GM12878 (cell line): Measurements from ENCODE around the gene REV3L. TPM values are rescaled to one million over a fixed set of nuclear protein-coding genes. Genes with fewer than 3 reads are reported as not detected.

ENCODE experiments used
- ATAC-seq: fragments of 200-7000 bp; cut with Tn5 transposase; 3 replicates; pipeline ENCODE4 v1.9.1; 2020; ENCODE audit warnings: mild to moderate bottlenecking, moderate library complexity
- BruUV-seq: library from RNA; stranded (reverse); fragments of 400-500 nt; replicated peaks from 2 replicates; lab custom pipeline; 2021; lab: Mats Ljungman, UMichigan
- CTCF ChIA-PET: fragments of 300-600 bp; sonication (Branson Sonifier 250); formaldehyde crosslinking; extraction: SDS; loops from one replicate; lab custom pipeline; 2021; ENCODE audit warnings: inconsistent platforms; lab: Yijun Ruan, JAX
- POLR2A ChIA-PET: fragments of 350-600 bp; formaldehyde crosslinking; extraction: SDS; loops from one replicate; lab custom pipeline; 2021; ENCODE audit warnings: inconsistent platforms; lab: Charles Lee
- RAD21 ChIA-PET: fragments of 300-600 bp; sonication (Branson Sonifier 250); formaldehyde crosslinking; loops from one replicate; lab custom pipeline; 2023; ENCODE audit warnings: antibody characterized with exemption; ENCODE audit not compliant: unreplicated experiment; lab: Charles Lee
- SMC1A ChIA-PET: fragments of 300-600 bp; sonication (Branson Sonifier 250); formaldehyde crosslinking; loops from one replicate; lab custom pipeline; 2023; ENCODE audit not compliant: unreplicated experiment, uncharacterized antibody; lab: Charles Lee
- DNase-seq: peaks from one replicate; pipeline ENCODE4 v3.0.0-alpha.2; 2011; ENCODE audit warnings: low read depth, low spot score
- FAIRE-seq: peaks from 3 replicates; lab custom pipeline; 2011; peaks lifted over from hg19 to GRCh38; lab: Jason Lieb, UNC
- H2AFZ ChIP-seq: 2 replicates; pipeline ENCODE4 v1.6.0; 2011; ENCODE audit warnings: low read depth, low read length, control low read depth; ENCODE audit not compliant: control insufficient read depth
- H3K27ac ChIP-seq: 2 replicates; pipeline ENCODE4 v1.5.1; 2011; ENCODE audit warnings: control low read depth; ENCODE audit not compliant: control insufficient read depth, insufficient read depth
- H3K27me3 ChIP-seq, 2 experiments: replicated peaks in 1 of 2; 2 replicates each; pipeline versions ENCODE4 v1.6.0 to v1.6.1; 2011; ENCODE audit warnings: low read length in 1 of 2; ENCODE audit not compliant: control insufficient read depth in 2 of 2, insufficient read depth in 2 of 2
- H3K36me3 ChIP-seq, 2 experiments: 2 replicates each; pipeline ENCODE4 v1.5.1; 2011; ENCODE audit warnings: low read length in 1 of 2; ENCODE audit not compliant: control insufficient read depth in 2 of 2, insufficient read depth in 2 of 2
- H3K4me1 ChIP-seq: 2 replicates; pipeline ENCODE4 v1.6.1; 2011; ENCODE audit warnings: mild to moderate bottlenecking, low read length, moderate library complexity, mixed read lengths; ENCODE audit not compliant: control insufficient read depth, insufficient read depth
- H3K4me2 ChIP-seq: 2 replicates; pipeline ENCODE4 v1.6.0; 2011; ENCODE audit warnings: control low read depth; ENCODE audit not compliant: control insufficient read depth, insufficient read depth
- H3K4me3 ChIP-seq: fragments of 200-600 bp; sonication (generic); 2 replicates; pipeline ENCODE4 v1.5.1; 2016
- H3K79me2 ChIP-seq: 2 replicates; pipeline ENCODE4 v1.6.0; 2011; ENCODE audit warnings: low read length; ENCODE audit not compliant: control insufficient read depth, insufficient read depth
- H3K9ac ChIP-seq: 2 replicates; pipeline ENCODE4 v1.8.0; 2011; ENCODE audit warnings: low read length, control low read depth, mixed read lengths; ENCODE audit not compliant: control insufficient read depth, insufficient read depth
- H3K9me3 ChIP-seq: replicated peaks from 3 replicates; pipeline ENCODE4 v1.5.1; 2011; ENCODE audit warnings: mild to moderate bottlenecking, low read length; ENCODE audit not compliant: control insufficient read depth, insufficient read depth
- H4K20me1 ChIP-seq: 2 replicates; pipeline ENCODE4 v1.6.0; 2011; ENCODE audit not compliant: control insufficient read depth, insufficient read depth
- BACH1 ChIP-seq: fragments of 450-650 bp; IDR thresholded peaks from 2 replicates; pipeline ENCODE4 v1.6.1; 2017; ENCODE audit warnings: mild to moderate bottlenecking, borderline replicate concordance
- CHD1 ChIP-seq: IDR thresholded peaks from 2 replicates; pipeline ENCODE4 v1.6.1; 2012; ENCODE audit warnings: low read depth, low read length, improper control_type of control experiment
- FOXM1 ChIP-seq: IDR thresholded peaks from 2 replicates; pipeline ENCODE4 v1.6.1; 2012; ENCODE audit warnings: low read depth, mild to moderate bottlenecking, inconsistent platforms, low read length, moderate library complexity
- IKZF2 ChIP-seq, 2 experiments: fragments of 450-650 bp; IDR thresholded peaks; 2 replicates each; pipeline ENCODE4 v1.6.1; 2017; ENCODE audit warnings: mild to moderate bottlenecking in 2 of 2, moderate library complexity in 2 of 2
- NR2C1 ChIP-seq: fragments of 450-650 bp; IDR thresholded peaks from 2 replicates; pipeline ENCODE4 v1.6.1; 2017; ENCODE audit warnings: antibody characterized with exemption, mild to moderate bottlenecking, moderate library complexity
- SP1 ChIP-seq: IDR thresholded peaks from one replicate; pipeline ENCODE4 v1.6.1; 2011; ENCODE audit warnings: low read depth, low read length
- ZNF207 ChIP-seq: fragments of 450-650 bp; IDR thresholded peaks from 2 replicates; pipeline ENCODE4 v1.6.1; 2014; ENCODE audit warnings: antibody characterized with exemption, mild to moderate bottlenecking, borderline replicate concordance
- WGBS: methylation state at CpG from one replicate; pipeline ENCODE4 v1.1.6; 2016; ENCODE audit warnings: low lambda C conversion rate; ENCODE audit not compliant: insufficient replicate concordance, insufficient coverage; ENCODE audit errors: missing lambda C conversion rate; 5-methylcytosine and 5-hydroxymethylcytosine counted together
- in situ Hi-C: fragments of 300-500 bp; cut with MboI; formaldehyde crosslinking; loops from 9 replicates; pipeline ENCODE4 v1.14.3; 2018; ENCODE audit warnings: mixed read lengths
- intact Hi-C: fragments of 100-400 bp; cut with micrococcal nuclease; formaldehyde crosslinking; loops from one replicate; pipeline ENCODE4 v1.14.2; 2022; ENCODE audit not compliant: unreplicated experiment
- polyA plus RNA-seq, 11 experiments: library from polyadenylated mRNA; depleted of rRNA in 4 of 11; unstranded in 6 of 11; stranded (reverse) in 5 of 11; fragments of >200 nt; fragmentation: Nextera tagmentation in 4 of 11; fragmentation: Illumina TruSeq in 1 of 11; extraction: Ambion mirVana in 4 of 11; extraction: Trizol in 1 of 11; gene quantifications; 1 replicate in 1 of 11; 2 replicates in 10 of 11; pipeline versions ENCODE4 v1.2.1 to v1.2.3, GENCODE V29; 2011 to 2016; ENCODE audit warnings: inconsistent platforms in 2 of 11, missing spikeins in 2 of 11, low read depth in 1 of 11
- total RNA-seq, 4 experiments: library from RNA; depleted of rRNA in 3 of 4; stranded (reverse); fragments of >200 nt in 3 of 4; fragmentation: Illumina TruSeq in 1 of 4; extraction: Trizol in 1 of 4; gene quantifications; 2 replicates each; pipeline versions ENCODE4 v1.2.1 to v1.2.3, GENCODE V29; 2013 to 2021
- TF ChIP-seq, protein P1 (sequence below): IDR thresholded peaks from 2 replicates; pipeline ENCODE4 v1.6.1; 2011; ENCODE audit warnings: low read depth, mild to moderate bottlenecking, low read length, moderate library complexity, borderline replicate concordance; ENCODE audit errors: extremely low read depth

The REV3L gene
- total and polyA plus RNA-seq, 10 of the 15 experiments (the other 5 are each of a cell fraction or from before 2014, with no cell fraction given) = 7.6 to 33.6 (median 21.5) TPM

DNA sequence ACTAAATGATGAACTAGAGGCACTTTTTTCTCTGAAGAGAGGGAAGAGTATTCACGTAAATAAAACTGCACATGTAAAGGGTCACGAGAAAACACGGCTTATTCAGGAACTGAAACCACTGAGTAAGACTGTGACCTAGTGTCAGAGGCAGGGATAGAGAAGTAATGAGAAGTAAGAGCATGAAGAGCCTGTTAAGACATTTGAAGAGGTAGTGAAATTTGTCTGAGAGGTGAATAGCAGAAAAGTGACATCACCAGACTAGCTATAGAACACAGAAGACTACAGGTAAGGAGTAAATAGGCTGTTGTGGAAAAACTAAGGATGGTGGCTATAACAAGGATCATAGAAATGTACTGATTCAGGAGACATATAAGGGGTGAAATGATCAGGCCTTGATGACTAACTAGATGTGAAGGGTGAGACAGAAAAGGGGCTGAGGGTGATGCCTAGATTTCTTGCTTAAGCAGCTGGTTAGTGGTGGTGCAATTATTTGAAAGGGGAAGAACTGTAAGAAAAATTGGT, 76.8 kb downstream of the REV3L start (continued):
- TF ChIP-seq BACH1 (peak; percentile 97; the same call in 1 of the 2 replicates), SP1 (peak; percentile 62), FOXM1 (peak; percentile 85; the same call in 1 of the 2 replicates), IKZF2 (IDR thresholded peaks at IDR 0.05) (peak; percentile 98), CHD1 (no peak), NR2C1 (no peak)
- TF ChIP-seq, protein P1, sequence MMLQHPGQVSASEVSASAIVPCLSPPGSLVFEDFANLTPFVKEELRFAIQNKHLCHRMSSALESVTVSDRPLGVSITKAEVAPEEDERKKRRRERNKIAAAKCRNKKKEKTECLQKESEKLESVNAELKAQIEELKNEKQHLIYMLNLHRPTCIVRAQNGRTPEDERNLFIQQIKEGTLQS = no peak

DNA sequence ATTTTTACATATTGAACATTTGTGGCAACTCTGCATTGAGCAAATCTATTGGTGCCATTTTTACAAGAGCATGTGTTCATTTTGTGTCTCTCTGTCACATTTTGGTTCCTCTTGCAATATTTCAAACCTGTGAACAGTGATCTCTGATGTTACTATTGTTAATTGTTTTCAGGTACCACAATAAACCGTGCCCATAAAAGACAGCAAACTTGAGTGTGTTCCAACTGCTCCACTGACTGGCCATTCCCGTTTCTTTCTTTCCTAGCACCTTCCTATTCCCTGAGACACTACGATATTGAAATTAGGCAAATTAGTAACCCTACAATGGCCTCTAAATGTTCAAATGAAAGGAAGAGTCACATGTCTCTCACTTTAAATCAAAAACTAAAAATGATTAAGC, 79.6 kb downstream of the REV3L start:
- FAIRE-seq (no peak), ATAC-seq (no peak), DNase-seq (no peak)
- H3K9me3 ChIP-seq = peaks cover 9% of the 10 kb centered on the region; the same call in 2 of the 3 replicates
- peaks cover 2 to 24% of the 10 kb centered on the region in 2 experiments for H3K36me3 ChIP-seq
- no peak for TF ChIP-seq ZNF207
- BruUV-seq = TSS peak; percentile 3
- H3K4me2 ChIP-seq = no peak overlapping the region
- H2AFZ ChIP-seq = no peak overlapping the region
- in situ Hi-C loops = no loop called here
- no peak overlapping the region for H3K27ac ChIP-seq
- peaks cover 13% of the 10 kb centered on the region for H3K4me1 ChIP-seq
- no peaks in the 10 kb centered on the region; the same call in none of the 2 replicates for H3K79me2 ChIP-seq
- SMC1A ChIA-PET = interaction anchor here (0.8 to 2.5 kb wide), 6 partner anchors 11 to 145 kb away, joined by 3 to 14 read pairs (median 4); no protein-coding TSS in a partner anchor
- H3K4me3 ChIP-seq = no peak overlapping the region
- POLR2A ChIA-PET = no interaction called here
- no peaks in the 10 kb centered on the region for H3K27me3 ChIP-seq
- H4K20me1 ChIP-seq = no peaks in the 10 kb centered on the region
- 78% methylated on average over 3 of the region's 3 CpGs for WGBS
- H3K9ac ChIP-seq = no peak overlapping the region
- CTCF ChIA-PET = interaction anchor here (0.7 to 2.0 kb wide), 3 partner anchors 56 to 144 kb away, joined by 3 to 10 read pairs (median 8); a partner anchor contains a TSS
- intact Hi-C loops = no loop called here
- RAD21 ChIA-PET = interaction anchor here (1.3 kb wide), 1 partner anchor 144 kb away, joined by 5 read pairs; a partner anchor contains a TSS
